Rectal smooth muscle tissue (tissue), 1 donor: Measurements from ENCODE around the gene MYRF.
A peak's percentile ranks its signal among the peaks of the same experiment; 100 is the strongest.

Experiments
- H3K27ac ChIP-seq: one replicate; pipeline ENCODE4 v1.7.0; 2013; ENCODE audit warnings: low read depth, low read length, inconsistent platforms
- H3K27me3 ChIP-seq: one replicate; pipeline ENCODE4 v1.7.0; 2013; ENCODE audit warnings: low read length; ENCODE audit not compliant: control insufficient read depth, insufficient read depth
- H3K36me3 ChIP-seq: one replicate; pipeline ENCODE4 v1.7.0; 2013; ENCODE audit warnings: low read length; ENCODE audit not compliant: control insufficient read depth, insufficient read depth
- H3K4me1 ChIP-seq: one replicate; pipeline ENCODE4 v1.7.0; 2013; ENCODE audit warnings: low read length; ENCODE audit not compliant: control insufficient read depth, insufficient read depth
- H3K4me3 ChIP-seq: one replicate; pipeline ENCODE4 v1.7.0; 2013; ENCODE audit warnings: low read length
- H3K9ac ChIP-seq: one replicate; pipeline ENCODE4 v1.7.0; 2013; ENCODE audit warnings: low read length

The MYRF gene

GRCh38 chr11:61817471-61818202 is 65.2 kb downstream of the MYRF start:
- Histone ChIP-seq H3K27ac (peak overlapping the region; percentile 88), H3K9ac (no peak overlapping the region), H3K4me3 (peak overlapping the region; percentile 94)

GRCh38 chr11:61820174-61820573 is 67.7 kb downstream of the MYRF start:
- Histone ChIP-seq H3K4me1 (peaks cover 6% of the 10 kb centered on the region), H3K9ac (no peak overlapping the region), H3K36me3 (no peaks in the 10 kb centered on the region), H3K4me3 (no peak overlapping the region), H3K27me3 (no peaks in the 10 kb centered on the region), H3K27ac (no peak overlapping the region)

More at GRCh38 chr11:61817471-61818202, 65.2 kb downstream of the MYRF start:
- H3K4me1 ChIP-seq = peaks cover 8% of the 10 kb centered on the region
- peaks cover 1% of the 10 kb centered on the region for H3K36me3 ChIP-seq
- no peaks in the 10 kb centered on the region for H3K27me3 ChIP-seq

DNA sequence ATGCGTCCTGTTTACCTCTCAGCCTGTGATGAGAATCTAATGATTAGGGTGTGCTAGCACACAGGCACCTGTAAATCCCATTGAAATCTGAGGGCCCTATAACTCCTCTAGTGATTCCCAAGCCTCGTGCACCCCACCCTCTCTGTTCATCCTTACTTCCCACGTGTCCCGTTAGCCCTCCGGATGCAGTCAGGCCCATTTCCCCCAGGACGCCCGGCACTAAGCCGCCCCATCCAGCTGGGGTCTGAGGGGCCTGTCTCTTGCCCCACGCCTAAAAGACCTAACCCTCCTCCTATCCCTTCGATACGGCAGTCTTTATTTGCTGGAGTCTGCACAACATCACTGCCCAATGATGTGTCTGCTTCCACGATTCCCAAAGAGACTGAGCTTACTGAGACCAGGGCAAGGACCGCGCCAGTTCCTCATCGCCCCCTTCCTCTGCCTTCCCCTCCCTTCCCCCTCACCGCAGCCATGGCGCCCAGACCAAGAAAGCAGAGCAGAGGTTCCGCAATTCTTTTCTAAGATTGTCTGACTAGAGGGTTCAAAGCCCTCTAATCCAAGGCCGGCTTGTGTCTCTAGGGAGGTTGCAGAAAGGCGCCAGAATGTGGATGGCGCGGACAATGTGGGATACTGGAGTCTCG is 74.6 kb downstream of the MYRF start:
- peaks cover 15% of the 10 kb centered on the region for H3K4me1 ChIP-seq
- no peaks in the 10 kb centered on the region for H3K36me3 ChIP-seq
- no peaks in the 10 kb centered on the region for H3K27me3 ChIP-seq
- H3K27ac ChIP-seq = peak overlapping the region; percentile 77
- H3K9ac ChIP-seq = peak overlapping the region; percentile 34
- peak overlapping the region; percentile 78 for H3K4me3 ChIP-seq

- Histone ChIP-seq H3K4me1 (peaks cover 15% of the 10 kb centered on the region), H3K4me3 (peak within 1 kb of the TSS; percentile 78), H3K36me3 (no peaks in the 10 kb centered on the region), H3K9ac (peak within 1 kb of the TSS; percentile 34), H3K27ac (peak within 1 kb of the TSS; percentile 77), H3K27me3 (no peaks in the 10 kb centered on the region)
Measured at GRCh38 chr11:61827571-61828378, 75.3 kb downstream of the MYRF start, which contains the start of gene FADS2. FADS2 (plus strand) TSS chr11:61828300; CDS start chr11:61828391, 91 bp downstream.

DNA sequence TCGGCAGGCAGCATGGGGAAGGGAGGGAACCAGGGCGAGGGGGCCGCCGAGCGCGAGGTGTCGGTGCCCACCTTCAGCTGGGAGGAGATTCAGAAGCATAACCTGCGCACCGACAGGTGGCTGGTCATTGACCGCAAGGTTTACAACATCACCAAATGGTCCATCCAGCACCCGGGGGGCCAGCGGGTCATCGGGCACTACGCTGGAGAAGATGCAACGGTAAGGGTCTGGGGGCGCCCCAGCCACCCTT is 75.9 kb downstream of the MYRF start:
- Histone ChIP-seq H3K4me1 (peaks cover 15% of the 10 kb centered on the region), H3K27me3 (no peaks in the 10 kb centered on the region), H3K9ac (peak overlapping the region; percentile 24), H3K4me3 (peak overlapping the region; percentile 78), H3K27ac (peak overlapping the region; percentile 77), H3K36me3 (no peaks in the 10 kb centered on the region)

- Histone ChIP-seq H3K4me1 (peaks cover 15% of the 10 kb centered on the region), H3K4me3 (peak overlapping the region; percentile 78), H3K27me3 (no peaks in the 10 kb centered on the region), H3K27ac (peak overlapping the region; percentile 77), H3K9ac (peak overlapping the region; percentile 24), H3K36me3 (no peaks in the 10 kb centered on the region)
Measured at GRCh38 chr11:61828629-61829407, 76.4 kb downstream of the MYRF start.

DNA sequence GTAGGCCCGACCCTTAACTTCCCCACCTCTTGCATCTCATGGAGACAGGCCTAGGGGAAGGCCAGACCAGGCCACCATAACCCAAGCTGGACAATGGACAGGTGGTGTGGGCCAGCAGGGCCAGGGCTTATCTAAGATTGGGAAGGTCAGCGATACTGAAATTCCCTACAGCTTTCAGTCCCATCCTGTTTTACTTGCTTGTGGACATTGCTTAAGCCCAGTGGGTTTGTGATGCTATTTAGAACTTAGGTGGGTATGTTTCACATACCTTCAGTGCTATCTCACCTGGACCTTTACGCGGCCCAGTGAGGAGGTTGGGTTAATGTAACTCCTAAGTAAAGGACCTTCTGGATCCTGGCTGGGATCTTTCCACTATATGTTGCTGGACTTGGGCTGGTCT is 77.4 kb downstream of the MYRF start:
- H3K9ac ChIP-seq = no peak overlapping the region
- H3K4me1 ChIP-seq = peaks cover 15% of the 10 kb centered on the region
- no peaks in the 10 kb centered on the region for H3K36me3 ChIP-seq
- peak overlapping the region; percentile 77 for H3K27ac ChIP-seq
- H3K4me3 ChIP-seq = peak overlapping the region; percentile 78
- no peaks in the 10 kb centered on the region for H3K27me3 ChIP-seq

- H3K27ac ChIP-seq = peak overlapping the region; percentile 77
- H3K4me3 ChIP-seq = no peak overlapping the region
- H3K4me1 ChIP-seq = peaks cover 15% of the 10 kb centered on the region
- no peak overlapping the region for H3K9ac ChIP-seq
- no peaks in the 10 kb centered on the region for H3K36me3 ChIP-seq
- no peaks in the 10 kb centered on the region for H3K27me3 ChIP-seq
Measured at GRCh38 chr11:61830237-61831105, 78.0 kb downstream of the MYRF start.

DNA sequence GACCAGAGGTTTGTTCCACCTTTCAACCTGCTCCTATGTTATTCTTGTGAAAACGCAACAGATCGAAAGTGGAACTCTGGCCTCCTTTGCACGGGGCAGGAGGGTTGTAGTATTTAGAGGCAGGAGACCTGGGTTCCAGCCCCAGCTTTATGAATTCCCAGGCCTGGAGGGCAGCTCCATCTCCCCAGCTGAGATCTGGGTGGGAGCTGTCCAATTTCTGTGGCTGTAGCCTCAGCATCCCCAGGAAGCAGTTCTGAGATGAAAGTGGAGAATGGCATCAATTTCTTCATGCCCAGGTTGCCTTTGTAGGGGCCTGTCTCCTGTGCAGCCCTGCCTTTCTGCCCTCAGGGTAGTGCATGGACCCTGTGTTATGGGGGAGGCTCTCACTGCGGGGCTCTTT is 79.8 kb downstream of the MYRF start:
- no peak overlapping the region for H3K4me3 ChIP-seq
- H3K9ac ChIP-seq = no peak overlapping the region
- no peak overlapping the region for H3K27ac ChIP-seq
- H3K27me3 ChIP-seq = no peaks in the 10 kb centered on the region
- H3K36me3 ChIP-seq = no peaks in the 10 kb centered on the region
- peaks cover 15% of the 10 kb centered on the region for H3K4me1 ChIP-seq

GRCh38 chr11:61832754-61833153 is 80.3 kb downstream of the MYRF start:
- H3K4me1 ChIP-seq = peaks cover 15% of the 10 kb centered on the region
- no peaks in the 10 kb centered on the region for H3K36me3 ChIP-seq
- no peaks in the 10 kb centered on the region for H3K27me3 ChIP-seq
- no peak overlapping the region for H3K4me3 ChIP-seq
- H3K27ac ChIP-seq = no peak overlapping the region
- no peak overlapping the region for H3K9ac ChIP-seq

- H3K9ac ChIP-seq = no peak overlapping the region
- no peak overlapping the region for H3K27ac ChIP-seq
- no peaks in the 10 kb centered on the region for H3K36me3 ChIP-seq
- H3K4me1 ChIP-seq = peaks cover 15% of the 10 kb centered on the region
- H3K4me3 ChIP-seq = no peak overlapping the region
- no peaks in the 10 kb centered on the region for H3K27me3 ChIP-seq
Measured at GRCh38 chr11:61833471-61833870, 81.0 kb downstream of the MYRF start.
